GM23338 (cell line): ENCODE results near the gene EXOC4. TPM values are rescaled to one million over a fixed set of nuclear protein-coding genes. Genes with fewer than 3 reads are reported as not detected.
A peak's percentile ranks its signal among the peaks of the same experiment; 100 is the strongest.

ENCODE experiments used
- ATAC-seq: fragments of 200-7000 bp; cut with Tn5 transposase; 3 replicates; pipeline ENCODE4 v1.9.1; 2020
- DNase-seq: peaks from one replicate; pipeline ENCODE4 v3.0.0-alpha.2; 2015; ENCODE audit warnings: low spot score
- H2AFZ ChIP-seq: fragments of 200-600 bp; sonication (generic); 2 replicates; pipeline ENCODE4 v1.8.0; 2016; ENCODE audit warnings: antibody characterized with exemption, mild to moderate bottlenecking, moderate library complexity
- H3F3A ChIP-seq: fragments of 200-600 bp; sonication (generic); replicated peaks from 2 replicates; pipeline ENCODE4 v1.8.0; 2017; ENCODE audit warnings: antibody characterized with exemption, mixed run types, low read depth
- H3K27ac ChIP-seq: fragments of 200-600 bp; sonication (generic); 2 replicates; pipeline ENCODE4 v1.6.1; 2016; ENCODE audit warnings: low read depth
- H3K27me3 ChIP-seq: fragments of 200-600 bp; sonication (generic); 2 replicates; pipeline ENCODE4 v1.8.0; 2016; ENCODE audit warnings: mild to moderate bottlenecking, mixed run types, moderate library complexity; ENCODE audit not compliant: insufficient read depth
- H3K36me3 ChIP-seq: fragments of 200-600 bp; sonication (generic); 2 replicates; pipeline ENCODE4 v1.8.0; 2016; ENCODE audit warnings: mild to moderate bottlenecking; ENCODE audit not compliant: insufficient read depth
- H3K4me1 ChIP-seq: fragments of 200-600 bp; sonication (generic); 2 replicates; pipeline ENCODE4 v1.8.0; 2016; ENCODE audit warnings: mild to moderate bottlenecking, moderate library complexity; ENCODE audit not compliant: insufficient read depth
- H3K4me2 ChIP-seq: fragments of 200-600 bp; sonication (generic); 2 replicates; pipeline ENCODE4 v1.7.1; 2017; ENCODE audit warnings: mixed run types
- H3K4me3 ChIP-seq: fragments of 200-600 bp; sonication (generic); 2 replicates; pipeline ENCODE4 v1.6.1; 2016; ENCODE audit warnings: mixed run types
- H3K79me2 ChIP-seq: fragments of 200-600 bp; sonication (generic); replicated peaks from 2 replicates; pipeline ENCODE4 v1.8.0; 2017; ENCODE audit warnings: mild to moderate bottlenecking; ENCODE audit not compliant: insufficient read depth
- H3K9me2 ChIP-seq: fragments of 200-600 bp; sonication (generic); 2 replicates; pipeline ENCODE4 v1.8.0; 2017; ENCODE audit not compliant: insufficient read depth
- H4K20me1 ChIP-seq: fragments of 200-600 bp; sonication (generic); replicated peaks from 2 replicates; pipeline ENCODE4 v1.8.0; 2017; ENCODE audit warnings: mild to moderate bottlenecking; ENCODE audit not compliant: insufficient read depth
- H3K27ac Mint-ChIP-seq: 2 replicates; pipeline ENCODE4 v1.8.0; 2020; ENCODE audit warnings: inconsistent platforms, mild to moderate bottlenecking, moderate library complexity, mixed read lengths
- H3K27me3 Mint-ChIP-seq: 3 replicates; pipeline ENCODE4 v1.8.0; 2022; ENCODE audit warnings: low read depth, mild to moderate bottlenecking, moderate library complexity, mixed read lengths, inconsistent platforms; ENCODE audit not compliant: insufficient read depth, poor library complexity
- H3K36me3 Mint-ChIP-seq: 3 replicates; pipeline ENCODE4 v1.8.0; 2021; ENCODE audit warnings: low read depth, mild to moderate bottlenecking, inconsistent platforms, moderate library complexity, mixed read lengths
- H3K4me1 Mint-ChIP-seq: 3 replicates; pipeline ENCODE4 v1.8.0; 2020; ENCODE audit warnings: mild to moderate bottlenecking, inconsistent platforms, mixed read lengths
- H3K4me3 Mint-ChIP-seq: 3 replicates; pipeline ENCODE4 v1.8.0; 2021; ENCODE audit warnings: moderate library complexity, mild to moderate bottlenecking, inconsistent platforms, mixed read lengths
- H3K9me3 Mint-ChIP-seq: 3 replicates; pipeline ENCODE4 v1.8.0; 2020; ENCODE audit warnings: moderate library complexity, mild to moderate bottlenecking, inconsistent platforms, mixed read lengths
- CREB1 ChIP-seq: fragments of 250-450 bp; sonication (Bioruptor Pico); IDR thresholded peaks from 2 replicates; pipeline ENCODE4 v1.5.0; 2020; ENCODE audit warnings: low read depth, mild to moderate bottlenecking, moderate library complexity
- CTCF ChIP-seq, 2 experiments: fragments of 200-600 bp in 1 of 2; sonication (generic) in 1 of 2; conservative IDR thresholded peaks; 2 replicates each; pipeline versions ENCODE4 v1.5.1 to v1.6.1; 2016 to 2017; ENCODE audit warnings: antibody characterized with exemption in 2 of 2, low read depth in 2 of 2, mild to moderate bottlenecking in 2 of 2, moderate library complexity in 1 of 2
- EZH2 ChIP-seq: fragments of 200-600 bp; sonication (generic); IDR thresholded peaks from one replicate; pipeline ENCODE4 v1.8.0; 2017; ENCODE audit warnings: antibody characterized with exemption, mild to moderate bottlenecking, low read depth; ENCODE audit not compliant: unreplicated experiment
- EZH2phosphoT487 ChIP-seq: fragments of 200-600 bp; sonication (generic); IDR thresholded peaks from one replicate; pipeline ENCODE4 v1.8.1; 2018; ENCODE audit warnings: antibody characterized with exemption; ENCODE audit not compliant: unreplicated experiment
- JUNB ChIP-seq: IDR thresholded peaks from one replicate; pipeline ENCODE4 v1.6.1; 2016; ENCODE audit warnings: antibody characterized with exemption; ENCODE audit not compliant: unreplicated experiment
- NANOG ChIP-seq: IDR thresholded peaks from 2 replicates; pipeline ENCODE4 v1.6.1; 2016; ENCODE audit warnings: antibody characterized with exemption, borderline replicate concordance
- POLR2AphosphoS5 ChIP-seq: IDR thresholded peaks from 2 replicates; pipeline ENCODE4 v1.6.1; 2016; ENCODE audit warnings: antibody characterized with exemption, low read depth
- STAT1 ChIP-seq: IDR thresholded peaks from one replicate; pipeline ENCODE4 v1.6.1; 2016; ENCODE audit warnings: antibody characterized with exemption; ENCODE audit not compliant: unreplicated experiment
- ZNF114 ChIP-seq: fragments of 250-450 bp; sonication (Bioruptor Pico); IDR thresholded peaks from 2 replicates; pipeline ENCODE4 v1.5.0; 2020; ENCODE audit warnings: mild to moderate bottlenecking, moderate library complexity
- ZNF331 ChIP-seq: fragments of 250-450 bp; sonication (Bioruptor Pico); IDR thresholded peaks from 2 replicates; pipeline ENCODE4 v1.5.0; 2020; ENCODE audit warnings: low read depth, mild to moderate bottlenecking, moderate library complexity
- polyA plus RNA-seq: library from polyadenylated mRNA; unstranded; fragments of >200 nt; fragmentation: Nextera tagmentation; extraction: Ambion mirVana; gene quantifications from 2 replicates; pipeline ENCODE4 v1.2.1, GENCODE V29; 2016
- total RNA-seq: library from RNA; depleted of rRNA; stranded (reverse); fragments of >200 nt; shearing (Covaris generic); gene quantifications from 2 replicates; pipeline ENCODE4 v1.2.3, GENCODE V29; 2014
- TF ChIP-seq, protein P1 (sequence below): IDR thresholded peaks from one replicate; pipeline ENCODE4 v1.6.1; 2018; ENCODE audit warnings: antibody characterized with exemption; ENCODE audit not compliant: unreplicated experiment
- TF ChIP-seq, protein P2 (sequence below): fragments of 250-450 bp; sonication (Bioruptor Pico); IDR thresholded peaks from 2 replicates; pipeline ENCODE4 v1.5.0; 2020; ENCODE audit warnings: mild to moderate bottlenecking, moderate library complexity

EXOC4 gene
- total and polyA plus RNA-seq, 2 experiments from 2014 or later = 37.5 to 52.7 TPM

- TF ChIP-seq, protein P1, sequence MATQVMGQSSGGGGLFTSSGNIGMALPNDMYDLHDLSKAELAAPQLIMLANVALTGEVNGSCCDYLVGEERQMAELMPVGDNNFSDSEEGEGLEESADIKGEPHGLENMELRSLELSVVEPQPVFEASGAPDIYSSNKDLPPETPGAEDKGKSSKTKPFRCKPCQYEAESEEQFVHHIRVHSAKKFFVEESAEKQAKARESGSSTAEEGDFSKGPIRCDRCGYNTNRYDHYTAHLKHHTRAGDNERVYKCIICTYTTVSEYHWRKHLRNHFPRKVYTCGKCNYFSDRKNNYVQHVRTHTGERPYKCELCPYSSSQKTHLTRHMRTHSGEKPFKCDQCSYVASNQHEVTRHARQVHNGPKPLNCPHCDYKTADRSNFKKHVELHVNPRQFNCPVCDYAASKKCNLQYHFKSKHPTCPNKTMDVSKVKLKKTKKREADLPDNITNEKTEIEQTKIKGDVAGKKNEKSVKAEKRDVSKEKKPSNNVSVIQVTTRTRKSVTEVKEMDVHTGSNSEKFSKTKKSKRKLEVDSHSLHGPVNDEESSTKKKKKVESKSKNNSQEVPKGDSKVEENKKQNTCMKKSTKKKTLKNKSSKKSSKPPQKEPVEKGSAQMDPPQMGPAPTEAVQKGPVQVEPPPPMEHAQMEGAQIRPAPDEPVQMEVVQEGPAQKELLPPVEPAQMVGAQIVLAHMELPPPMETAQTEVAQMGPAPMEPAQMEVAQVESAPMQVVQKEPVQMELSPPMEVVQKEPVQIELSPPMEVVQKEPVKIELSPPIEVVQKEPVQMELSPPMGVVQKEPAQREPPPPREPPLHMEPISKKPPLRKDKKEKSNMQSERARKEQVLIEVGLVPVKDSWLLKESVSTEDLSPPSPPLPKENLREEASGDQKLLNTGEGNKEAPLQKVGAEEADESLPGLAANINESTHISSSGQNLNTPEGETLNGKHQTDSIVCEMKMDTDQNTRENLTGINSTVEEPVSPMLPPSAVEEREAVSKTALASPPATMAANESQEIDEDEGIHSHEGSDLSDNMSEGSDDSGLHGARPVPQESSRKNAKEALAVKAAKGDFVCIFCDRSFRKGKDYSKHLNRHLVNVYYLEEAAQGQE = no peak
- TF ChIP-seq POLR2AphosphoS5 (no peak), STAT1 (no peak), CREB1 (CRISPR knock-in tag) (no peak), ZNF114 (CRISPR knock-in tag) (no peak), ZNF331 (no peak), NANOG (no peak), EZH2phosphoT487 (no peak), EZH2 (no peak)
Observed at GRCh38 chr7:133497061-133497460, 244.2 kb downstream of the EXOC4 start (continued).

DNA sequence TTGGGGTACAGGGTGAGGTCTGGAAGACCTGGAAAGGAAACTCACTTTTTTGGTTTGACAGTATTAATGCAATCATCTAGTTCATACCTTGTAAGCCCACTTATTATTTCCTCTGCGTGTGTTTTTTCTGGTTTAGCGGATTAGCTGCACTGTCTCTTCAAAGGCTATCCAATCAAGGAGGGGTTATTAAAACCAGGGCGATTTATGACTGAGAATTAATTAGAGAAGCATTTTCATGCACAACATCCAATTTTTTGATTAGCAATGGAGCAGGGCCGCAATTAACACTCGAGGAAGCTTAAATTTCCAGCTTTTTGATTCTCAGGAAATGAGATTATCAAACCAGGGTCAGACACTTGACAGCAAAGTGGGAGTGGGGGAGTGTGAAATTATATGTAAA is 248.9 kb downstream of the EXOC4 start:
- no peaks in the 10 kb centered on the region for H3K4me1 ChIP-seq
- H3K4me1 Mint-ChIP-seq = no peaks in the 10 kb centered on the region
- H4K20me1 ChIP-seq = no peaks in the 10 kb centered on the region
- no peaks in the 10 kb centered on the region for H3K9me2 ChIP-seq
- H3K36me3 Mint-ChIP-seq = no peaks in the 10 kb centered on the region
- H3K27ac ChIP-seq = no peak overlapping the region
- no peak overlapping the region for H3K4me3 ChIP-seq
- H3K79me2 ChIP-seq = no peaks in the 10 kb centered on the region
- H3K9me3 Mint-ChIP-seq = no peaks in the 10 kb centered on the region
- DNase-seq = no peak
- H2AFZ ChIP-seq = no peak overlapping the region
- H3K4me3 Mint-ChIP-seq = no peak overlapping the region
- no peaks in the 10 kb centered on the region for H3K36me3 ChIP-seq
- ATAC-seq = no peak
- H3K27ac Mint-ChIP-seq = 0 out of 2 replicates have a peak overlapping the region, but pooled peaks have one; percentile 21
- H3K27me3 Mint-ChIP-seq = no peaks in the 10 kb centered on the region
- no peak overlapping the region for H3K4me2 ChIP-seq
- H3F3A ChIP-seq = no peaks in the 10 kb centered on the region
- H3K27me3 ChIP-seq = no peaks in the 10 kb centered on the region
- no peak for TF ChIP-seq STAT1
- no peak for TF ChIP-seq CTCF (conservative IDR thresholded peaks at IDR 0.05; ENCODE audit: low read depth in 2 of 2)
- TF ChIP-seq, protein P2, sequence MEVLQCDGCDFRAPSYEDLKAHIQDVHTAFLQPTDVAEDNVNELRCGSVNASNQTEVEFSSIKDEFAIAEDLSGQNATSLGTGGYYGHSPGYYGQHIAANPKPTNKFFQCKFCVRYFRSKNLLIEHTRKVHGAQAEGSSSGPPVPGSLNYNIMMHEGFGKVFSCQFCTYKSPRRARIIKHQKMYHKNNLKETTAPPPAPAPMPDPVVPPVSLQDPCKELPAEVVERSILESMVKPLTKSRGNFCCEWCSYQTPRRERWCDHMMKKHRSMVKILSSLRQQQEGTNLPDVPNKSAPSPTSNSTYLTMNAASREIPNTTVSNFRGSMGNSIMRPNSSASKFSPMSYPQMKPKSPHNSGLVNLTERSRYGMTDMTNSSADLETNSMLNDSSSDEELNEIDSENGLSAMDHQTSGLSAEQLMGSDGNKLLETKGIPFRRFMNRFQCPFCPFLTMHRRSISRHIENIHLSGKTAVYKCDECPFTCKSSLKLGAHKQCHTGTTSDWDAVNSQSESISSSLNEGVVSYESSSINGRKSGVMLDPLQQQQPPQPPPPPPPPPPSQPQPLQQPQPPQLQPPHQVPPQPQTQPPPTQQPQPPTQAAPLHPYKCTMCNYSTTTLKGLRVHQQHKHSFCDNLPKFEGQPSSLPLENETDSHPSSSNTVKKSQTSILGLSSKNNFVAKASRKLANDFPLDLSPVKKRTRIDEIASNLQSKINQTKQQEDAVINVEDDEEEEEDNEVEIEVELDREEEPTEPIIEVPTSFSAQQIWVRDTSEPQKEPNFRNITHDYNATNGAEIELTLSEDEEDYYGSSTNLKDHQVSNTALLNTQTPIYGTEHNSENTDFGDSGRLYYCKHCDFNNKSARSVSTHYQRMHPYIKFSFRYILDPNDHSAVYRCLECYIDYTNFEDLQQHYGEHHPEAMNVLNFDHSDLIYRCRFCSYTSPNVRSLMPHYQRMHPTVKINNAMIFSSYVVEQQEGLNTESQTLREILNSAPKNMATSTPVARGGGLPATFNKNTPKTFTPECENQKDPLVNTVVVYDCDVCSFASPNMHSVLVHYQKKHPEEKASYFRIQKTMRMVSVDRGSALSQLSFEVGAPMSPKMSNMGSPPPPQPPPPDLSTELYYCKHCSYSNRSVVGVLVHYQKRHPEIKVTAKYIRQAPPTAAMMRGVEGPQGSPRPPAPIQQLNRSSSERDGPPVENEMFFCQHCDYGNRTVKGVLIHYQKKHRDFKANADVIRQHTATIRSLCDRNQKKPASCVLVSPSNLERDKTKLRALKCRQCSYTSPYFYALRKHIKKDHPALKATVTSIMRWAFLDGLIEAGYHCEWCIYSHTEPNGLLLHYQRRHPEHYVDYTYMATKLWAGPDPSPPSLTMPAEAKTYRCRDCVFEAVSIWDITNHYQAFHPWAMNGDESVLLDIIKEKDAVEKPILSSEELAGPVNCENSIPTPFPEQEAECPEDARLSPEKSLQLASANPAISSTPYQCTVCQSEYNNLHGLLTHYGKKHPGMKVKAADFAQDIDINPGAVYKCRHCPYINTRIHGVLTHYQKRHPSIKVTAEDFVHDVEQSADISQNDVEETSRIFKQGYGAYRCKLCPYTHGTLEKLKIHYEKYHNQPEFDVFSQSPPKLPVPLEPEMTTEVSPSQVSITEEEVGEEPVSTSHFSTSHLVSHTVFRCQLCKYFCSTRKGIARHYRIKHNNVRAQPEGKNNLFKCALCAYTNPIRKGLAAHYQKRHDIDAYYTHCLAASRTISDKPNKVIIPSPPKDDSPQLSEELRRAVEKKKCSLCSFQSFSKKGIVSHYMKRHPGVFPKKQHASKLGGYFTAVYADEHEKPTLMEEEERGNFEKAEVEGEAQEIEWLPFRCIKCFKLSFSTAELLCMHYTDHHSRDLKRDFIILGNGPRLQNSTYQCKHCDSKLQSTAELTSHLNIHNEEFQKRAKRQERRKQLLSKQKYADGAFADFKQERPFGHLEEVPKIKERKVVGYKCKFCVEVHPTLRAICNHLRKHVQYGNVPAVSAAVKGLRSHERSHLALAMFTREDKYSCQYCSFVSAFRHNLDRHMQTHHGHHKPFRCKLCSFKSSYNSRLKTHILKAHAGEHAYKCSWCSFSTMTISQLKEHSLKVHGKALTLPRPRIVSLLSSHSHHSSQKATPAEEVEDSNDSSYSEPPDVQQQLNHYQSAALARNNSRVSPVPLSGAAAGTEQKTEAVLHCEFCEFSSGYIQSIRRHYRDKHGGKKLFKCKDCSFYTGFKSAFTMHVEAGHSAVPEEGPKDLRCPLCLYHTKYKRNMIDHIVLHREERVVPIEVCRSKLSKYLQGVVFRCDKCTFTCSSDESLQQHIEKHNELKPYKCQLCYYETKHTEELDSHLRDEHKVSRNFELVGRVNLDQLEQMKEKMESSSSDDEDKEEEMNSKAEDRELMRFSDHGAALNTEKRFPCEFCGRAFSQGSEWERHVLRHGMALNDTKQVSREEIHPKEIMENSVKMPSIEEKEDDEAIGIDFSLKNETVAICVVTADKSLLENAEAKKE (CRISPR knock-in tag) = no peak
- TF ChIP-seq JUNB = no peak
- no peak for TF ChIP-seq NANOG
